Purkinje cell (primary cell): ENCODE measurements around the gene EIF1. TPM values are rescaled to one million over a fixed set of nuclear protein-coding genes. Genes with fewer than 3 reads are reported as not detected.

Experiments
- polyA plus RNA-seq: library from polyadenylated mRNA; unstranded; fragments of >200 nt; fragmentation: Nextera tagmentation; gene quantifications from 2 replicates; pipeline ENCODE4 v1.2.1, GENCODE V29; 2014

EIF1 gene
- polyA plus RNA-seq, result 1,476 and 1,572 TPM in 2 replicates

GRCh38 chr17:41688641-41689496 is at the start of gene EIF1:
TSS of gene EIF1 (plus strand) at chr17:41688885. CDS start at chr17:41689039, 154 bp downstream.

DNA sequence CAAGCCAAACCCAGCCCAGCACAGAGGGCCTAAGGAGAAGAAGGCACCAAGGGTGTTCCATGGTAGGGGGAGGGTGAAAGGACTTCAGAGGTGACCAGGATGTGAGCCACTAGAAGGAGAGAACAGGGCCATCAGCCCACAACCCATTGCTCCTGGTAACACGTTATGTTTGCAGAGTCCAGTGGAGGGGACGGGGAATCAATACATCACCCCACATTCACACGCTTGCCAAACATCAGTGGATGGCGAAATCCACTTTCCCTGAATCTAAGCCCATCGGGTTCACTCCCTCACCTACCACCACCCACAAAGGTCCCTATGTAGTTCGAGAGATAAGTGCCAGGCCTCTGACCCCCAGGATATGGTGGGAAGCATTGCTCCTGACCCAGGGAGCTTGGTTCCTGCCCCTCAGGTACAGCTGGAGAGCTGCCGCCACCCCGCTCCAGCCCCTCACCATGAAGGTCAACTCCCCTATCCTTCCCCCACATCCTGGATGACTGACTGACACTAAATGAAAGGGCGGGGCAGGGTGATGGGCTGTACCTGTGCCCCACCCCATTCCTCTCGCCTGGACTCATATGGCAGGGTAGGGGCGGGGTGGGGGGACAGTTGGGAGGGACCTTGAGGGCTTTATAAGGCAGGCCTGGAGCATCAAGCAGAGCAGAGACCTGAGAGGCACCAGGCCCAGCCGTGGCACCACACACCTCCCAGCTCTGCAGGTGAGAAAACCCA is 23.1 kb downstream of the EIF1 start, which contains the start of gene GAST:
Gene GAST, plus strand, starts transcription at position 663 of the 732 bp plus-strand sequence. CDS start 3,106 bp downstream, outside the sequence.

DNA sequence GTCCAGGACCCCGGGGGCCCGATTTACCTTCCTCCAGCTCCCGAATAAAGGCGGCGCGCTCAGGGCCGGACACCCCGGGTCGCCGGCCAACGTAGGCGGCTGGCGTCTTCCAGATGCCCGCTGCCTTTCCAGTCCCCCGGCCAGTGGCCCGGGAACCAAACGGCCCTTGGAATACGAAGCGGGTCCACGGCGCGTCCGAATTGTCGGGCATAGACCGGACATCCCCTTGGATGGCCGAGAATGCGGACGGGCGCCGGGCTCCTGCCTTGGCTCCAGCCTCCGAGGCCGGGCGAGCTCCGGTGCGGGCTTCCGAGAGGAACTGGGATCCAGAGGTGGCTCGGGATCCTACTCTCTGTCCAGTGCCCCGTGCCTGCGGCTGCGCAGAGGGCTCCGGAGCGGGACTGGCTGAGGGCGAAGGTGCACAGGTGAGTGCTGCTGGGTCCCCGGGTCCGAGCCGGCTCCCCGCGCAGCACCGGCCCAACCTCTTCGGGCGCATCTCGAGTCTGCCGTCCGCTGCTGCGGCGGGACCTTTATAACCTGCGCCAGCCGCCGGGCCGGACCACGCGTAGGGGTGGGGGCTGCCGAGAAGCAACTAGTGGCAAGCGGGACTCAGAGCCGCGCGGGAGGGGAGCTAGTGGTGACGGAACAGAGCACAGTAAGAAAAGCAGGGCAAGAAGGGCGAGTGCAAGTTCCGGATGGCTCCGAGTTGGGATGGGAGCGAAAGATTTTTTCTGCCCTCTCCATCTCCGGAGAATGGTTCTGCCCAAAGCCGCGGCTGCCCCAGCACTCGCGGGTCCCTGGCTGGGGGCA is 45.7 kb downstream of the EIF1 start, which contains the start of gene HAP1:
Gene HAP1, minus strand, starts transcription at position 505 of the 810 bp plus-strand sequence. Its CDS starts 9 bp downstream, at position 496.

Other genes starting within 250 kb of the EIF1 start
- gene KRT38, start 247.9 kb upstream of the EIF1 start, polyA plus RNA-seq, result not detected in 2 replicates
- gene KRT32, start 221.5 kb upstream of the EIF1 start, polyA plus RNA-seq, result not detected in 2 replicates
- gene KRT35, start 207.7 kb upstream of the EIF1 start, polyA plus RNA-seq, result not detected in 2 replicates
- not detected in 2 replicates for gene KRT36, start 199.0 kb upstream of the EIF1 start, polyA plus RNA-seq
- not detected in 2 replicates for gene KRT13, start 183.3 kb upstream of the EIF1 start, polyA plus RNA-seq
- gene KRT15, start 170.0 kb upstream of the EIF1 start, polyA plus RNA-seq, result not detected in 2 replicates
- not detected in 2 replicates for gene KRT19, start 160.6 kb upstream of the EIF1 start, polyA plus RNA-seq
- gene KRT9, start 116.8 kb upstream of the EIF1 start, polyA plus RNA-seq, result not detected in 2 replicates
- not detected in 2 replicates for gene KRT14, start 102.0 kb upstream of the EIF1 start, polyA plus RNA-seq
- 0.52 and 0.63 TPM in 2 replicates for gene KRT16, start 76.1 kb upstream of the EIF1 start, polyA plus RNA-seq
- gene KRT17, start 64.3 kb upstream of the EIF1 start, polyA plus RNA-seq, result 10.7 and 38.0 TPM in 2 replicates
- not detected in 2 replicates for gene GAST, start 23.4 kb downstream of the EIF1 start, polyA plus RNA-seq
- 0.27 and 1.7 TPM in 2 replicates for gene HAP1, start 45.8 kb downstream of the EIF1 start, polyA plus RNA-seq
- 0.70 and 1.6 TPM in 2 replicates for gene JUP, start 97.8 kb downstream of the EIF1 start, polyA plus RNA-seq
- gene P3H4, start 123.1 kb downstream of the EIF1 start, polyA plus RNA-seq, result 0.55 and 0.83 TPM in 2 replicates
- 0.62 and 0.63 TPM in 2 replicates for gene FKBP10, start 124.1 kb downstream of the EIF1 start, polyA plus RNA-seq
- gene NT5C3B, start 147.3 kb downstream of the EIF1 start, polyA plus RNA-seq, result 20.8 and 22.5 TPM in 2 replicates
- gene KLHL10, start 148.9 kb downstream of the EIF1 start, polyA plus RNA-seq, result not detected in 2 replicates
- 3.2 and 5.1 TPM in 2 replicates for gene KLHL11, start 176.5 kb downstream of the EIF1 start, polyA plus RNA-seq
- gene ACLY, start 230.1 kb downstream of the EIF1 start, polyA plus RNA-seq, result 40.6 and 43.7 TPM in 2 replicates
- 6.8 TPM in 1 of 2 replicates, not detected in the other for gene ODAD4, start 241.7 kb downstream of the EIF1 start, polyA plus RNA-seq